K562 (cell line): Measurements from ENCODE around the gene CBLIF. TPM values are rescaled to one million over a fixed set of nuclear protein-coding genes. Genes with fewer than 3 reads are reported as not detected.
A peak's percentile ranks its signal among the peaks of the same experiment; 100 is the strongest.

Experiments
- ATAC-seq: fragments of 200-7000 bp; cut with Tn5 transposase; 3 replicates; pipeline ENCODE4 v1.9.1; 2020; ENCODE audit warnings: moderate library complexity
- BruUV-seq: library from RNA; stranded (reverse); fragments of 400-500 nt; replicated peaks from 2 replicates; lab custom pipeline; 2021; lab: Mats Ljungman, UMichigan
- CTCF ChIA-PET: fragments of 300-600 bp; formaldehyde crosslinking; extraction: SDS; loops from one replicate; lab custom pipeline; 2021; ENCODE audit warnings: low intra/inter-chr PET ratio; lab: Yijun Ruan, JAX
- POLR2A ChIA-PET: fragments of 300-600, 350-650 bp; sonication (Branson Sonifier 250); formaldehyde crosslinking; extraction: SDS; loops from one replicate; lab custom pipeline; 2021; ENCODE audit warnings: antibody characterized with exemption, inconsistent platforms; lab: Yijun Ruan, JAX
- DNase-seq, 4 experiments: peaks; one replicate each; pipeline versions ENCODE4 v3.0.0 to v3.0.0-alpha.2; 2011 to 2018; ENCODE audit warnings: low spot score in 3 of 4, mixed read lengths in 3 of 4; ENCODE audit errors: extremely low read depth in 1 of 4
- FAIRE-seq: peaks from 2 replicates; lab custom pipeline; 2011; peaks lifted over from hg19 to GRCh38; lab: Jason Lieb, UNC
- H2AFZ ChIP-seq: 2 replicates; pipeline ENCODE4 v1.6.0; 2011; ENCODE audit warnings: low read depth, low read length, control low read depth, inconsistent platforms
- H3K27ac ChIP-seq: fragments of 200-600 bp; 3 replicates; pipeline ENCODE4 v1.8.0; 2011; ENCODE audit warnings: low read depth, mild to moderate bottlenecking, control low read depth, inconsistent platforms, low read length, moderate library complexity, mixed read lengths; ENCODE audit errors: extremely low read depth
- H3K27me3 ChIP-seq, 2 experiments: fragments of 300-600 bp in 1 of 2; 2 replicates in 1 of 2; 3 replicates in 1 of 2; pipeline versions ENCODE4 v1.6.0 to v1.8.0; 2011; ENCODE audit warnings: inconsistent platforms in 2 of 2, low read length in 2 of 2, mild to moderate bottlenecking in 1 of 2, mixed read lengths in 1 of 2, moderate library complexity in 1 of 2; ENCODE audit not compliant: control insufficient read depth in 2 of 2, insufficient read depth in 2 of 2
- H3K36me3 ChIP-seq: fragments of 300-600 bp; 3 replicates; pipeline ENCODE4 v1.8.0; 2011; ENCODE audit warnings: mild to moderate bottlenecking, low read length, inconsistent platforms; ENCODE audit not compliant: control insufficient read depth, insufficient read depth
- H3K4me1 ChIP-seq, 2 experiments: fragments of 200-600 bp in 1 of 2; replicated peaks in 1 of 2; 2 replicates in 1 of 2; 3 replicates in 1 of 2; pipeline versions ENCODE4 v1.5.1 to v1.8.0; 2011; ENCODE audit warnings: inconsistent platforms in 2 of 2, low read length in 2 of 2, mild to moderate bottlenecking in 1 of 2, mixed read lengths in 1 of 2, moderate library complexity in 1 of 2; ENCODE audit not compliant: control insufficient read depth in 2 of 2, insufficient read depth in 2 of 2
- H3K4me2 ChIP-seq: 2 replicates; pipeline ENCODE4 v1.6.1; 2011; ENCODE audit warnings: low read length, control low read depth, inconsistent platforms, mixed read lengths; ENCODE audit not compliant: insufficient read depth
- H3K4me3 ChIP-seq: fragments of 200-600 bp; sonication (generic), shearing (Covaris generic); 2 replicates; pipeline ENCODE4 v1.5.1; 2016; ENCODE audit warnings: control low read depth, inconsistent platforms
- H3K79me2 ChIP-seq: fragments of 200-600 bp; 3 replicates; pipeline ENCODE4 v1.8.0; 2011; ENCODE audit warnings: low read length, inconsistent platforms; ENCODE audit not compliant: control insufficient read depth, insufficient read depth
- H3K9ac ChIP-seq, 2 experiments: 2 replicates each; pipeline versions ENCODE4 v1.6.0 to v1.6.1; 2011; ENCODE audit warnings: low read depth in 2 of 2, low read length in 2 of 2, control low read depth in 1 of 2, inconsistent platforms in 1 of 2, mild to moderate bottlenecking in 1 of 2, mixed read lengths in 1 of 2; ENCODE audit not compliant: insufficient read depth in 1 of 2
- H3K9me1 ChIP-seq: one replicate; pipeline ENCODE4 v1.6.0; 2011; ENCODE audit warnings: inconsistent platforms, mild to moderate bottlenecking, low read length, moderate library complexity; ENCODE audit not compliant: control insufficient read depth, insufficient read depth
- H3K9me3 ChIP-seq: replicated peaks from 2 replicates; pipeline ENCODE4 v1.5.1; 2011; ENCODE audit warnings: low read depth, low read length, inconsistent platforms; ENCODE audit not compliant: control insufficient read depth, insufficient read depth
- H4K20me1 ChIP-seq: replicated peaks from 2 replicates; pipeline ENCODE4 v1.6.1; 2011; ENCODE audit warnings: low read length, inconsistent platforms, mixed read lengths; ENCODE audit not compliant: control insufficient read depth, insufficient read depth
- GTF2E2 ChIP-seq: fragments of 200-800 bp; sonication (Bioruptor generic); IDR thresholded peaks from 2 replicates; pipeline ENCODE4 v1.6.1; 2016; ENCODE audit warnings: missing genetic modification characterization, missing compliant biosample characterization
- JUN ChIP-seq, 2 experiments: sonication (generic) in 1 of 2; formaldehyde crosslinking in 1 of 2; IDR thresholded peaks; 2 replicates each; pipeline versions ENCODE4 v1.6.1 to v1.8.0; 2012 to 2022; ENCODE audit warnings: borderline replicate concordance in 2 of 2, mild to moderate bottlenecking in 2 of 2, improper control_type of control experiment in 1 of 2, low read depth in 1 of 2, low read length in 1 of 2, missing genetic modification reagents in 1 of 2
- SPI1 ChIP-seq: IDR thresholded peaks from 2 replicates; pipeline ENCODE4 v1.6.1; 2011; ENCODE audit warnings: low read depth, low read length, control low read depth, borderline replicate concordance
- U2AF2 ChIP-seq: fragments of 200-400 bp; formaldehyde crosslinking; optimal IDR thresholded peaks from 2 replicates; pipeline ENCODE3; 2017; ENCODE audit warnings: low read depth, mild to moderate bottlenecking, low read length
- ZNF766 ChIP-seq: fragments of 200-800 bp; sonication (Bioruptor generic); conservative IDR thresholded peaks from 2 replicates; pipeline ENCODE4 v1.6.1; 2016; ENCODE audit warnings: missing genetic modification characterization, missing compliant biosample characterization
- WGBS: fragments of 100-300 bp; shearing (Covaris generic); methylation state at CpG from one replicate; pipeline ENCODE4 v1.1.6; 2016; ENCODE audit warnings: low coverage, mixed read lengths; ENCODE audit not compliant: insufficient coverage; ENCODE audit errors: missing lambda C conversion rate; 5-methylcytosine and 5-hydroxymethylcytosine counted together
- in situ Hi-C: fragments of 300-500 bp; cut with MboI; formaldehyde crosslinking; loops from 4 replicates; pipeline ENCODE4 v1.15.0; 2018; ENCODE audit warnings: inconsistent platforms, mixed read lengths
- intact Hi-C: fragments of 100-400 bp; cut with micrococcal nuclease; formaldehyde crosslinking; loops from 2 replicates; pipeline ENCODE4 v1.14.2; 2022
- polyA plus RNA-seq, 8 experiments: library from polyadenylated mRNA; depleted of rRNA in 4 of 8; stranded (reverse) in 5 of 8; unstranded in 3 of 8; fragments of >200 nt; fragmentation: Nextera tagmentation in 2 of 8; fragmentation: Illumina TruSeq in 1 of 8; extraction: Ambion mirVana in 2 of 8; extraction: Trizol in 1 of 8; gene quantifications; 2 replicates each; pipeline versions ENCODE4 v1.2.1 to v1.2.3, GENCODE V29; 2011 to 2014; ENCODE audit warnings: inconsistent platforms in 1 of 8, missing spikeins in 1 of 8
- total RNA-seq, 7 experiments: library from RNA; depleted of rRNA in 6 of 7; stranded (reverse); fragments of >200 nt in 6 of 7; fragmentation: Illumina TruSeq in 2 of 7; extraction: Trizol in 2 of 7; gene quantifications; 2 replicates each; pipeline versions ENCODE4 v1.2.1 to v1.2.3, GENCODE V29; 2011 to 2021; ENCODE audit warnings: low replicate concordance in 1 of 7
- TF ChIP-seq, protein P1 (sequence below): fragments of 450-650 bp; formaldehyde crosslinking; IDR thresholded peaks from 2 replicates; pipeline ENCODE4 v1.4.0; 2020; ENCODE audit warnings: mild to moderate bottlenecking, moderate library complexity
- TF ChIP-seq, protein P2 (sequence below): fragments of 450-650 bp; IDR thresholded peaks from 2 replicates; pipeline ENCODE4 v1.6.1; 2017; ENCODE audit warnings: antibody characterized with exemption, mild to moderate bottlenecking

CBLIF gene
- total and polyA plus RNA-seq, 9 of the 15 experiments (the other 6 are each of a cell fraction or from before 2014, with no cell fraction given) = 0.07 to 0.83 (median 0.54) TPM

DNA sequence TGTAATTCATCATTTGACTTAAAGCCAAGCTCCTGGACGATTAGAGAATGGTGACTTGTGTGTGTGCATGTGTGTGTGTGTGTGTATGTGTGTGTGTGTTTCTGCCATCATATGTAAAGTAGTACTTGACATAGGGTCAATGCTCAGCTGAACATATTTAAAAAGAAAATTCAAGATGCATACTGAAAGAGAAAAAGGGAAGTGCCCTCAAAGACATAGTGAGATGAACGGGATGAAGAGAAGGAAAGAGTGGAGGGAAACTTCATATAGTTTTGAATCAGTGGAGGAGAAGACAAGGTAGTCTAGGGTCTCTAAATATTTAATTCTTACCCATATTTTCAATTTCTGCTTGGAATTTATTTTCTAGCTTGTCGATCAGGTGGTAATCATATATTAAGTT lies 17.0 kb upstream of the CBLIF start:
- intact Hi-C loops = no loop called here
- peak; percentile 79; the same call in 1 of the 2 replicates for TF ChIP-seq SPI1
- TF ChIP-seq, protein P1, sequence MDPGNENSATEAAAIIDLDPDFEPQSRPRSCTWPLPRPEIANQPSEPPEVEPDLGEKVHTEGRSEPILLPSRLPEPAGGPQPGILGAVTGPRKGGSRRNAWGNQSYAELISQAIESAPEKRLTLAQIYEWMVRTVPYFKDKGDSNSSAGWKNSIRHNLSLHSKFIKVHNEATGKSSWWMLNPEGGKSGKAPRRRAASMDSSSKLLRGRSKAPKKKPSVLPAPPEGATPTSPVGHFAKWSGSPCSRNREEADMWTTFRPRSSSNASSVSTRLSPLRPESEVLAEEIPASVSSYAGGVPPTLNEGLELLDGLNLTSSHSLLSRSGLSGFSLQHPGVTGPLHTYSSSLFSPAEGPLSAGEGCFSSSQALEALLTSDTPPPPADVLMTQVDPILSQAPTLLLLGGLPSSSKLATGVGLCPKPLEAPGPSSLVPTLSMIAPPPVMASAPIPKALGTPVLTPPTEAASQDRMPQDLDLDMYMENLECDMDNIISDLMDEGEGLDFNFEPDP = no peak
- FAIRE-seq (no peak), ATAC-seq (no peak), DNase-seq (no peak)
- H3K27me3 ChIP-seq = no peaks in the 10 kb centered on the region
- no peak overlapping the region for H3K9ac ChIP-seq
- no peak overlapping the region for H3K4me3 ChIP-seq
- 74% methylated on average over 3 of the region's 3 CpGs for WGBS
- in situ Hi-C loops = no loop called here
- no TSS peak for BruUV-seq
- no peaks in the 10 kb centered on the region for H3K79me2 ChIP-seq
- no peak overlapping the region for H3K4me2 ChIP-seq
- H3K27ac ChIP-seq = no peak overlapping the region
- H2AFZ ChIP-seq = peak overlapping the region; percentile 15; the same call in 1 of the 2 replicates
- peaks cover 11 to 31% of the 10 kb centered on the region in 2 experiments; a peak in 4 of 5 replicates for H3K4me1 ChIP-seq
- ChIA-PET CTCF (no interaction called here), POLR2A (interaction anchor here (0.5 to 0.6 kb wide), 2 partner anchors 10 to 53 kb away, joined by 3 read pairs; no protein-coding TSS in a partner anchor)
- no peaks in the 10 kb centered on the region for H3K9me1 ChIP-seq
- no peaks in the 10 kb centered on the region for H3K9me3 ChIP-seq
- H4K20me1 ChIP-seq = no peaks in the 10 kb centered on the region
- no peaks in the 10 kb centered on the region for H3K36me3 ChIP-seq

DNA sequence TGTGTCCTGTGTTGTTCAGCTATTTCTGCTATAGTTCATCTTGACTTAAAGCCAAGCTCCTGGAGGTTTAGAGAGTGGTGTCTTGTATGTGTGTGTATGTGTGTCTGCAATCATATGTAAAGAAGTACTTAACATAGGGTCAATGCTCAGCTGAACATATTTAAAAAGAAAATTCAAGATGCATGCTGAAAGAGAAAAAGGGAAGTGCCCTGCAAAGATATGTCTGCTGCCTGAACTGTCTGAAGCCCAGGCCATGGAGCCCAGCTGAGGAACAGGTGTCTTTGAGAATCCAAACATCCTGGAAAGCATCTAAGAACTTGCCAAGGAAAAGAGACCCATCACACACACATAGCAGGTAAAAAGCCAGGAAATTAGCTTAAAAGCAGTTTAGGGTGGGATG lies 14.4 kb upstream of the CBLIF start:
- FAIRE-seq (no peak), DNase-seq (no peak), ATAC-seq (no peak)
- Histone ChIP-seq H3K9ac (no peak overlapping the region), H3K9me1 (no peaks in the 10 kb centered on the region), H3K27me3 (no peaks in the 10 kb centered on the region), H3K4me1 (peaks cover 11 to 47% of the 10 kb centered on the region in 2 experiments; a peak in 4 of 5 replicates), H3K4me3 (no peak overlapping the region), H4K20me1 (no peaks in the 10 kb centered on the region), H3K9me3 (no peaks in the 10 kb centered on the region), H3K36me3 (no peaks in the 10 kb centered on the region), H3K4me2 (no peak overlapping the region), H3K27ac (peak overlapping the region; percentile 97), H2AFZ (peak overlapping the region; percentile 62), H3K79me2 (no peaks in the 10 kb centered on the region)
- ChIA-PET CTCF (no interaction called here), POLR2A (interaction anchor here (0.8 kb wide), 1 partner anchor 8 kb away, joined by 4 read pairs; no protein-coding TSS in a partner anchor)
- TF ChIP-seq GTF2E2 (tag) = no peak
- TF ChIP-seq SPI1 = peak; percentile 97
- peak; percentile 43; the same call in 1 of the 2 replicates for TF ChIP-seq ZNF766 (CRISPR knock-in tag)
- TF ChIP-seq JUN (IDR thresholded peaks at IDR 0.05; ENCODE audit: borderline replicate concordance, low read depth, low read length) = no peak
- no peak for TF ChIP-seq JUN (CRISPR knock-in tag; IDR thresholded peaks at IDR 0.05; ENCODE audit: borderline replicate concordance)
- TF ChIP-seq, protein P2, sequence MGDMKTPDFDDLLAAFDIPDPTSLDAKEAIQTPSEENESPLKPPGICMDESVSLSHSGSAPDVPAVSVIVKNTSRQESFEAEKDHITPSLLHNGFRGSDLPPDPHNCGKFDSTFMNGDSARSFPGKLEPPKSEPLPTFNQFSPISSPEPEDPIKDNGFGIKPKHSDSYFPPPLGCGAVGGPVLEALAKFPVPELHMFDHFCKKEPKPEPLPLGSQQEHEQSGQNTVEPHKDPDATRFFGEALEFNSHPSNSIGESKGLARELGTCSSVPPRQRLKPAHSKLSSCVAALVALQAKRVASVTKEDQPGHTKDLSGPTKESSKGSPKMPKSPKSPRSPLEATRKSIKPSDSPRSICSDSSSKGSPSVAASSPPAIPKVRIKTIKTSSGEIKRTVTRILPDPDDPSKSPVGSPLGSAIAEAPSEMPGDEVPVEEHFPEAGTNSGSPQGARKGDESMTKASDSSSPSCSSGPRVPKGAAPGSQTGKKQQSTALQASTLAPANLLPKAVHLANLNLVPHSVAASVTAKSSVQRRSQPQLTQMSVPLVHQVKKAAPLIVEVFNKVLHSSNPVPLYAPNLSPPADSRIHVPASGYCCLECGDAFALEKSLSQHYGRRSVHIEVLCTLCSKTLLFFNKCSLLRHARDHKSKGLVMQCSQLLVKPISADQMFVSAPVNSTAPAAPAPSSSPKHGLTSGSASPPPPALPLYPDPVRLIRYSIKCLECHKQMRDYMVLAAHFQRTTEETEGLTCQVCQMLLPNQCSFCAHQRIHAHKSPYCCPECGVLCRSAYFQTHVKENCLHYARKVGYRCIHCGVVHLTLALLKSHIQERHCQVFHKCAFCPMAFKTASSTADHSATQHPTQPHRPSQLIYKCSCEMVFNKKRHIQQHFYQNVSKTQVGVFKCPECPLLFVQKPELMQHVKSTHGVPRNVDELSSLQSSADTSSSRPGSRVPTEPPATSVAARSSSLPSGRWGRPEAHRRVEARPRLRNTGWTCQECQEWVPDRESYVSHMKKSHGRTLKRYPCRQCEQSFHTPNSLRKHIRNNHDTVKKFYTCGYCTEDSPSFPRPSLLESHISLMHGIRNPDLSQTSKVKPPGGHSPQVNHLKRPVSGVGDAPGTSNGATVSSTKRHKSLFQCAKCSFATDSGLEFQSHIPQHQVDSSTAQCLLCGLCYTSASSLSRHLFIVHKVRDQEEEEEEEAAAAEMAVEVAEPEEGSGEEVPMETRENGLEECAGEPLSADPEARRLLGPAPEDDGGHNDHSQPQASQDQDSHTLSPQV = 0 out of 2 replicates have a peak, but pooled peaks have one; percentile 20
- no peak for TF ChIP-seq U2AF2
- in situ Hi-C loops (no loop called here), intact Hi-C loops (no loop called here)
- BruUV-seq = no TSS peak
